K562 (cell line): ENCODE measurements around the gene COL11A2. TPM values are rescaled to one million over a fixed set of nuclear protein-coding genes. Genes with fewer than 3 reads are reported as not detected.
A peak's percentile ranks its signal among the peaks of the same experiment; 100 is the strongest.

ENCODE experiments used
- BCOR ChIP-seq: fragments of 450-650 bp; IDR thresholded peaks from 2 replicates; pipeline ENCODE4 v1.6.1; 2016
- CTBP1 ChIP-seq: fragments of 450-650 bp; IDR thresholded peaks from 2 replicates; pipeline ENCODE4 v1.6.1; 2016; ENCODE audit warnings: borderline replicate concordance
- MYC ChIP-seq, 2 experiments: fragments of 250-450 bp in 1 of 2; sonication (Bioruptor Pico) in 1 of 2; IDR thresholded peaks; 2 replicates each; pipeline versions ENCODE4 v1.5.1 to v1.6.1; 2012 to 2021; ENCODE audit warnings: low read depth in 2 of 2, borderline replicate concordance in 1 of 2, improper control_type of control experiment in 1 of 2, low read length in 1 of 2, mild to moderate bottlenecking in 1 of 2, moderate library complexity in 1 of 2
- REST ChIP-seq, 2 experiments: fragments of 450-650 bp; formaldehyde crosslinking in 1 of 2; IDR thresholded peaks; 2 replicates each; pipeline versions ENCODE4 v1.4.0 to v1.6.1; 2014 to 2020; ENCODE audit warnings: mild to moderate bottlenecking in 2 of 2, borderline replicate concordance in 1 of 2, low read depth in 1 of 2
- TGIF2 ChIP-seq: sonication (generic); formaldehyde crosslinking; IDR thresholded peaks from 2 replicates; pipeline ENCODE4 v1.8.1; 2022; ENCODE audit warnings: mild to moderate bottlenecking, missing genetic modification reagents, moderate library complexity
- THRAP3 ChIP-seq: fragments of 450-650 bp; IDR thresholded peaks from 2 replicates; pipeline ENCODE4 v1.6.1; 2016; ENCODE audit warnings: mild to moderate bottlenecking, inconsistent platforms, borderline replicate concordance
- ZBTB5 ChIP-seq: fragments of 450-650 bp; IDR thresholded peaks from 2 replicates; pipeline ENCODE4 v1.6.1; 2017; ENCODE audit warnings: antibody characterized with exemption
- polyA plus RNA-seq, 8 experiments: library from polyadenylated mRNA; depleted of rRNA in 4 of 8; stranded (reverse) in 5 of 8; unstranded in 3 of 8; fragments of >200 nt; fragmentation: Nextera tagmentation in 2 of 8; fragmentation: Illumina TruSeq in 1 of 8; extraction: Ambion mirVana in 2 of 8; extraction: Trizol in 1 of 8; gene quantifications; 2 replicates each; pipeline versions ENCODE4 v1.2.1 to v1.2.3, GENCODE V29; 2011 to 2014; ENCODE audit warnings: inconsistent platforms in 1 of 8, missing spikeins in 1 of 8
- total RNA-seq, 7 experiments: library from RNA; depleted of rRNA in 6 of 7; stranded (reverse); fragments of >200 nt in 6 of 7; fragmentation: Illumina TruSeq in 2 of 7; extraction: Trizol in 2 of 7; gene quantifications; 2 replicates each; pipeline versions ENCODE4 v1.2.1 to v1.2.3, GENCODE V29; 2011 to 2021; ENCODE audit warnings: low replicate concordance in 1 of 7

Gene COL11A2
- total and polyA plus RNA-seq, 9 of the 15 experiments (the other 6 are each of a cell fraction or from before 2014, with no cell fraction given): 0.04 to 0.35 (median 0.09) TPM; not detected in 1

GRCh38 chr6:33161354-33162331 is 30.6 kb downstream of the COL11A2 start (continued):
- peak; percentile 66; the same call in 1 of the 2 replicates for TF ChIP-seq REST (IDR thresholded peaks at IDR 0.05; ENCODE audit: borderline replicate concordance)
- no peak for TF ChIP-seq REST (CRISPR knock-in tag; IDR thresholded peaks at IDR 0.05; ENCODE audit: low read depth)
- TF ChIP-seq BCOR: peak; percentile 35; the same call in 1 of the 2 replicates
- TF ChIP-seq THRAP3: no peak
- peak; percentile 68; the same call in 1 of the 2 replicates for TF ChIP-seq CTBP1
- peak; percentile 70 for TF ChIP-seq MYC (IDR thresholded peaks at IDR 0.05; ENCODE audit: low read depth, low read length)
- no peak for TF ChIP-seq MYC (CRISPR knock-in tag; IDR thresholded peaks at IDR 0.05; ENCODE audit: borderline replicate concordance, low read depth)
- no peak for TF ChIP-seq ZBTB5
- no peak for TF ChIP-seq TGIF2 (CRISPR knock-in tag)
